ENCODE results near the gene MT3.

DNA sequence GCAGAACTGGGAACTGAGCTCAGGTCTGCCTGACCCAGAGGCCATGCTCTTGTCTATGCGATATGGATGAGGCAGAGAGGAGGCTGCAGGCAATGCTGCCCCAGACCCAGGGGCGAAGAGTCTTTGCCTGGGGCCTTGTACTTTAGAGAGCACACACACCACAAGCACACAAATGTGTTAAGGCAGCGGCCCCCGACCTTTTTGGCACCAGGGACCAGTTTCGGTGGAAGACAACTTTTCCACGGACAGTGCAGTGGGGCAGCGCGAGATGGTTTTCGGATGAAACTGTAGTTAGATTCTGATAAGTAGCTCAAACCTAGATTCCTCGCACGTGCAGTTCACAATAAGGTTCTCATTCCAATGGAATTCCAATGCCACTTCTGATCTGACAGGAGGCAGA is 17.8 kb upstream of the MT3 start:
- TF ChIP-seq, protein P1, sequence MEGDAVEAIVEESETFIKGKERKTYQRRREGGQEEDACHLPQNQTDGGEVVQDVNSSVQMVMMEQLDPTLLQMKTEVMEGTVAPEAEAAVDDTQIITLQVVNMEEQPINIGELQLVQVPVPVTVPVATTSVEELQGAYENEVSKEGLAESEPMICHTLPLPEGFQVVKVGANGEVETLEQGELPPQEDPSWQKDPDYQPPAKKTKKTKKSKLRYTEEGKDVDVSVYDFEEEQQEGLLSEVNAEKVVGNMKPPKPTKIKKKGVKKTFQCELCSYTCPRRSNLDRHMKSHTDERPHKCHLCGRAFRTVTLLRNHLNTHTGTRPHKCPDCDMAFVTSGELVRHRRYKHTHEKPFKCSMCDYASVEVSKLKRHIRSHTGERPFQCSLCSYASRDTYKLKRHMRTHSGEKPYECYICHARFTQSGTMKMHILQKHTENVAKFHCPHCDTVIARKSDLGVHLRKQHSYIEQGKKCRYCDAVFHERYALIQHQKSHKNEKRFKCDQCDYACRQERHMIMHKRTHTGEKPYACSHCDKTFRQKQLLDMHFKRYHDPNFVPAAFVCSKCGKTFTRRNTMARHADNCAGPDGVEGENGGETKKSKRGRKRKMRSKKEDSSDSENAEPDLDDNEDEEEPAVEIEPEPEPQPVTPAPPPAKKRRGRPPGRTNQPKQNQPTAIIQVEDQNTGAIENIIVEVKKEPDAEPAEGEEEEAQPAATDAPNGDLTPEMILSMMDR (IDR thresholded peaks at IDR 0.05) = no peak
- TF ChIP-seq MXI1 (IDR thresholded peaks at IDR 0.05; ENCODE audit: low read depth, low read length) (no peak), EP300 (IDR thresholded peaks at IDR 0.05; ENCODE audit: borderline replicate concordance in 1 of 2, low read depth in 1 of 2, low read length in 1 of 2) (no peak), GABPA (IDR thresholded peaks at IDR 0.05; ENCODE audit: low read depth) (no peak), NRF1 (IDR thresholded peaks at IDR 0.05; ENCODE audit: low read depth, low read length) (no peak), SIN3A (IDR thresholded peaks at IDR 0.05; ENCODE audit: borderline replicate concordance, low read depth, low read length) (no peak), JUND (IDR thresholded peaks at IDR 0.05) (no peak), EZH2phosphoT487 (IDR thresholded peaks at IDR 0.05; ENCODE audit: borderline replicate concordance, low read depth) (no peak), RAD21 (IDR thresholded peaks at IDR 0.05; ENCODE audit: low read length) (no peak), IRF3 (IDR thresholded peaks at IDR 0.05; ENCODE audit: low read depth, low read length) (no peak), USF2 (IDR thresholded peaks at IDR 0.05; ENCODE audit: borderline replicate concordance, low read depth, low read length) (no peak)
- TF ChIP-seq, protein P2, sequence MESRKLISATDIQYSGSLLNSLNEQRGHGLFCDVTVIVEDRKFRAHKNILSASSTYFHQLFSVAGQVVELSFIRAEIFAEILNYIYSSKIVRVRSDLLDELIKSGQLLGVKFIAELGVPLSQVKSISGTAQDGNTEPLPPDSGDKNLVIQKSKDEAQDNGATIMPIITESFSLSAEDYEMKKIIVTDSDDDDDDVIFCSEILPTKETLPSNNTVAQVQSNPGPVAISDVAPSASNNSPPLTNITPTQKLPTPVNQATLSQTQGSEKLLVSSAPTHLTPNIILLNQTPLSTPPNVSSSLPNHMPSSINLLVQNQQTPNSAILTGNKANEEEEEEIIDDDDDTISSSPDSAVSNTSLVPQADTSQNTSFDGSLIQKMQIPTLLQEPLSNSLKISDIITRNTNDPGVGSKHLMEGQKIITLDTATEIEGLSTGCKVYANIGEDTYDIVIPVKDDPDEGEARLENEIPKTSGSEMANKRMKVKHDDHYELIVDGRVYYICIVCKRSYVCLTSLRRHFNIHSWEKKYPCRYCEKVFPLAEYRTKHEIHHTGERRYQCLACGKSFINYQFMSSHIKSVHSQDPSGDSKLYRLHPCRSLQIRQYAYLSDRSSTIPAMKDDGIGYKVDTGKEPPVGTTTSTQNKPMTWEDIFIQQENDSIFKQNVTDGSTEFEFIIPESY (IDR thresholded peaks at IDR 0.05; ENCODE audit: borderline replicate concordance, low read depth) = no peak
- TF ChIP-seq, protein P3, sequence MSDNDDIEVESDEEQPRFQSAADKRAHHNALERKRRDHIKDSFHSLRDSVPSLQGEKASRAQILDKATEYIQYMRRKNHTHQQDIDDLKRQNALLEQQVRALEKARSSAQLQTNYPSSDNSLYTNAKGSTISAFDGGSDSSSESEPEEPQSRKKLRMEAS (IDR thresholded peaks at IDR 0.05; ENCODE audit: low read depth) = no peak

All from SK-N-SH (cell line).